Ovary (tissue), 9 donors: ENCODE data around the gene TOR1AIP2. TPM values are rescaled to one million over a fixed set of nuclear protein-coding genes. Genes with fewer than 3 reads are reported as not detected.
A peak's percentile ranks its signal among the peaks of the same experiment; 100 is the strongest.

Experiments used
- DNase-seq, 5 donors: peaks; one replicate each; pipeline ENCODE4 v3.0.0-alpha.2; 2019 to 2020
- H3K27ac ChIP-seq, 2 donors: fragments of 200-600 bp; one replicate each; pipeline versions ENCODE4 v1.5.1 to v1.8.0; 2019 to 2022
- H3K27me3 ChIP-seq: fragments of 200-600 bp; one replicate; pipeline ENCODE4 v1.8.0; 2022
- H3K36me3 ChIP-seq: fragments of 200-600 bp; sonication (generic); one replicate; pipeline ENCODE4 v1.5.1; 2019
- H3K4me1 ChIP-seq: one replicate; pipeline ENCODE4 v1.8.1; 2013; ENCODE audit warnings: mild to moderate bottlenecking, moderate library complexity; ENCODE audit not compliant: insufficient read depth
- H3K4me3 ChIP-seq: fragments of 200-600 bp; sonication (generic); one replicate; pipeline ENCODE4 v1.5.1; 2017
- H3K9me3 ChIP-seq, 2 donors: fragments of 200-600 bp in 1 of 2; sonication (generic) in 1 of 2; one replicate each; pipeline versions ENCODE4 v1.5.1 to v1.8.1; 2013 to 2019; ENCODE audit warnings: mild to moderate bottlenecking in 1 of 2, moderate library complexity in 1 of 2
- CTCF ChIP-seq, 3 donors: fragments of 450-650 bp in 2 of 3; fragments of 200-600 bp in 1 of 3; IDR thresholded peaks; one replicate each; pipeline versions ENCODE4 v1.5.1 to v1.8.0; 2016 to 2022; ENCODE audit warnings: antibody characterized with exemption in 3 of 3, mild to moderate bottlenecking in 1 of 3
- EP300 ChIP-seq: sonication (generic); formaldehyde crosslinking; IDR thresholded peaks from one replicate; pipeline ENCODE4 v1.6.1; 2017; ENCODE audit warnings: antibody characterized with exemption
- POLR2A ChIP-seq: fragments of 450-650 bp; IDR thresholded peaks from one replicate; pipeline ENCODE4 v1.6.1; 2017; ENCODE audit warnings: antibody characterized with exemption, mild to moderate bottlenecking, moderate library complexity
- WGBS, 3 donors: extraction: QIAGEN DNeasy Blood & Tissue Kit in 1 of 3; methylation state at CpG; one replicate each; pipeline versions ENCODE4 v1.1.5 to v1.1.7; 2013 to 2017; 5-methylcytosine and 5-hydroxymethylcytosine counted together
- intact Hi-C, 4 donors: fragments of 100-400 bp; cut with DNase I; formaldehyde crosslinking; loops; one replicate each; pipeline versions ENCODE4 v1.11.0 to v1.15.1; 2022 to 2023
- polyA plus RNA-seq, 2 donors: library from polyadenylated mRNA; stranded (reverse); fragments of 200-250 nt in 1 of 2; fragments of 350-450 nt in 1 of 2; fragmentation: Illumina TruSeq in 1 of 2; extraction: RNeasy Lipid Tissue Mini Kit (QIAGEN cat#74804) in 1 of 2; gene quantifications; one replicate each; pipeline ENCODE4 v1.2.3, GENCODE V29; 2013 to 2014
- total RNA-seq, 7 donors: library from RNA; depleted of rRNA in 2 of 7; stranded (reverse); fragments of >200 nt in 2 of 7; fragmentation: NEBNext Ultra II Directional in 3 of 7; extraction: Animal tissue kit (Norgen Biotek cat#: 25700) in 3 of 7; gene quantifications; one replicate each; pipeline versions ENCODE4 v1.1.0 to v1.2.4, GENCODE V29; 2016 to 2023
- donor health status: DM: no; HTN: no; CAD: no; lungs with moderate emphysema.
- donor health status: DM: no; HTN: no; CAD: no.
- donor health status: Bipolar disorder and iron deficiency.
- donor health status: DM: yes; HTN: yes; CAD: no.
- donor health status: DM: no; HTN: no; CAD: no.
- donor health status: DM: yes; HTN: yes; CAD: no.

The TOR1AIP2 gene
- total and polyA plus RNA-seq, 9 donors: 9.7 to 89.7 (median 70.4) TPM

GRCh38 chr1:179888071-179888470 lies 10.5 kb upstream of the TOR1AIP2 start:
- TF ChIP-seq CTCF (IDR thresholded peaks at IDR 0.05) (no peak), POLR2A (no peak), EP300 (no peak)
- H3K4me3 ChIP-seq: no peak overlapping the region
- H3K27ac ChIP-seq: no peak overlapping the region
- H3K9me3 ChIP-seq: no peaks in the 10 kb centered on the region
- peaks cover 8% of the 10 kb centered on the region for H3K4me1 ChIP-seq
- intact Hi-C loops: loop anchor here in 1 of 4 donors (10.0 kb wide), 1 partner anchor 67 kb away; the partner anchor contains the start of gene CEP350
- no peaks in the 10 kb centered on the region for H3K36me3 ChIP-seq
- no peak for DNase-seq
- 66 to 78% (median 68%) methylated on average over 2 of the region's 2 CpGs for WGBS, 3 donors
- H3K27me3 ChIP-seq: no peaks in the 10 kb centered on the region

GRCh38 chr1:179883745-179884138 lies 6.1 kb upstream of the TOR1AIP2 start:
- Histone ChIP-seq H3K4me3 (peak overlapping the region; percentile 65), H3K4me1 (peaks cover 7% of the 10 kb centered on the region), H3K9me3 (no peaks in the 10 kb centered on the region), H3K27me3 (no peaks in the 10 kb centered on the region), H3K36me3 (no peaks in the 10 kb centered on the region), H3K27ac (no peak overlapping the region)
- no peak for DNase-seq
- no peak for TF ChIP-seq POLR2A
- TF ChIP-seq CTCF (IDR thresholded peaks at IDR 0.05): no peak
- no peak for TF ChIP-seq EP300
- intact Hi-C loops: loop anchor here in 2 of 4 donors (2.0 to 10.0 kb wide), 3 partner anchors 71 to 269 kb away; partner anchors contain the start of genes CEP350 (in 2 of the 2) and QSOX1 (in 1 of the 2)
- WGBS, 3 donors: 25 to 30% (median 29%) methylated on average over 4 of the region's 4 CpGs

GRCh38 chr1:179883040-179883744 lies 5.6 kb upstream of the TOR1AIP2 start:
- H3K4me3 ChIP-seq: peak overlapping the region; percentile 65
- H3K36me3 ChIP-seq: no peaks in the 10 kb centered on the region
- peak overlapping the region; percentile 58 to 97 for H3K27ac ChIP-seq
- 1% methylated on average over 15 to 26 of the region's 26 CpGs for WGBS, 3 donors
- DNase-seq: no peak
- H3K9me3 ChIP-seq: no peaks in the 10 kb centered on the region
- H3K4me1 ChIP-seq: peaks cover 7% of the 10 kb centered on the region
- no peaks in the 10 kb centered on the region for H3K27me3 ChIP-seq
- intact Hi-C loops: loop anchor here in 2 of 4 donors (2.0 to 10.0 kb wide), 3 partner anchors 72 to 269 kb away; partner anchors contain the start of genes CEP350 (in 2 of the 2) and QSOX1 (in 1 of the 2)
- no peak for TF ChIP-seq CTCF (IDR thresholded peaks at IDR 0.05)
- no peak for TF ChIP-seq EP300
- TF ChIP-seq POLR2A: no peak

- DNase-seq: peak; percentile 98
- intact Hi-C loops: loop anchor here in 2 of 4 donors (2.0 to 10.0 kb wide), 3 partner anchors 72 to 270 kb away; partner anchors contain the start of genes CEP350 (in 2 of the 2) and QSOX1 (in 1 of the 2)
- TF ChIP-seq POLR2A: peak; percentile 99
- TF ChIP-seq CTCF (IDR thresholded peaks at IDR 0.05): peak; percentile 6 to 84 (median 81)
- no peak for TF ChIP-seq EP300
- no peaks in the 10 kb centered on the region for H3K9me3 ChIP-seq
- H3K27me3 ChIP-seq: no peaks in the 10 kb centered on the region
- peaks cover 7% of the 10 kb centered on the region for H3K4me1 ChIP-seq
- WGBS, 3 donors: 0 to 1% (median 1%) methylated on average over 36 to 72 of the region's 72 CpGs
- H3K4me3 ChIP-seq: peak within 1 kb of the TSS; percentile 65
- H3K27ac ChIP-seq: peak within 1 kb of the TSS; percentile 97
- no peaks in the 10 kb centered on the region for H3K36me3 ChIP-seq
Measured at GRCh38 chr1:179882253-179883039, 4.8 kb upstream of the TOR1AIP2 start, which contains the start of gene TOR1AIP1. Gene TOR1AIP1 (plus strand): TSS chr1:179882285. CDS start chr1:179882503, 218 bp downstream.
